ENCODE measurements around the gene TEX2.

The TEX2 gene

GRCh38 chr17:64281962-64282752, 19.1 kb upstream of the TEX2 start:
- Histone ChIP-seq H4K8ac (ENCODE audit: low read length) (no peak overlapping the region), H2AFZ (ENCODE audit: low read depth, low read length) (no peak overlapping the region), H3K4me3 (ENCODE audit: insufficient read depth in 1 of 2, low read depth in 1 of 2, low read length in 2 of 2) (no peak overlapping the region), H3K18ac (ENCODE audit: low read depth in 1 of 2, low read length in 2 of 2) (no peak overlapping the region), H2BK120ac (ENCODE audit: low read depth, low read length) (no peak overlapping the region), H2BK15ac (ENCODE audit: low read depth, poor library complexity, severe bottlenecking) (peak overlapping the region; percentile 37), H3K23ac (ENCODE audit: low read length in 2 of 2) (no peak overlapping the region), H3K14ac (ENCODE audit: low read length in 2 of 2) (no peak overlapping the region), H3K4ac (ENCODE audit: low read depth in 1 of 2, low read length in 2 of 2) (peak overlapping the region in 1 of 2 experiments; percentile 21), H3K9me3 (ENCODE audit: control insufficient read depth, low read length) (no peaks in the 10 kb centered on the region), H2AK5ac (ENCODE audit: low read length, severe bottlenecking) (peak overlapping the region; percentile 26), H3K4me1 (ENCODE audit: control insufficient read depth, insufficient read depth, low read depth, low read length) (no peaks in the 10 kb centered on the region), H3K36me3 (ENCODE audit: control insufficient read depth in 1 of 2, insufficient read depth in 2 of 2, low read depth in 1 of 2, low read length in 2 of 2) (no peaks in the 10 kb centered on the region), H3K79me1 (replicated peaks; ENCODE audit: low read length, poor library complexity, severe bottlenecking) (no peaks in the 10 kb centered on the region), H3K27me3 (ENCODE audit: control insufficient read depth in 1 of 2, insufficient read depth in 1 of 2, low read length in 2 of 2) (no peaks in the 10 kb centered on the region), H2BK5ac (ENCODE audit: low read depth, low read length, poor library complexity, severe bottlenecking) (no peak overlapping the region), H3K9ac (ENCODE audit: low read length) (peak overlapping the region; percentile 6), H4K91ac (ENCODE audit: low read length) (no peak overlapping the region), H3K4me2 (ENCODE audit: low read length, poor library complexity, severe bottlenecking) (no peak overlapping the region), H2BK12ac (ENCODE audit: low read length in 2 of 2) (no peak overlapping the region), H3K27ac (ENCODE audit: low read length, poor library complexity, severe bottlenecking) (no peak overlapping the region)
- peak; percentile 75 for DNase-seq
- 81% methylated on average over 14 of the region's 19 CpGs for WGBS

GRCh38 chr17:64278614-64279013, 15.6 kb upstream of the TEX2 start:
- no peak overlapping the region for H3K23ac ChIP-seq (ENCODE audit: low read length in 2 of 2)
- no peaks in the 10 kb centered on the region for H3K27me3 ChIP-seq (ENCODE audit: control insufficient read depth in 1 of 2, insufficient read depth in 1 of 2, low read length in 2 of 2)
- no peak overlapping the region for H3K9ac ChIP-seq (ENCODE audit: low read length)
- H3K4me3 ChIP-seq (ENCODE audit: insufficient read depth in 1 of 2, low read depth in 1 of 2, low read length in 2 of 2), result no peak overlapping the region
- no peaks in the 10 kb centered on the region for H3K9me3 ChIP-seq (ENCODE audit: control insufficient read depth, low read length)
- no peak overlapping the region for H4K91ac ChIP-seq (ENCODE audit: low read length)
- H3K36me3 ChIP-seq (ENCODE audit: control insufficient read depth in 1 of 2, insufficient read depth in 2 of 2, low read depth in 1 of 2, low read length in 2 of 2), result no peaks in the 10 kb centered on the region
- H2AFZ ChIP-seq (ENCODE audit: low read depth, low read length), result peak overlapping the region; percentile 46
- H2BK120ac ChIP-seq (ENCODE audit: low read depth, low read length), result no peak overlapping the region
- no peak overlapping the region for H2AK5ac ChIP-seq (ENCODE audit: low read length, severe bottlenecking)
- no peak overlapping the region for H3K18ac ChIP-seq (ENCODE audit: low read depth in 1 of 2, low read length in 2 of 2)
- no peak overlapping the region for H2BK15ac ChIP-seq (ENCODE audit: low read depth, poor library complexity, severe bottlenecking)
- no peak overlapping the region for H2BK5ac ChIP-seq (ENCODE audit: low read depth, low read length, poor library complexity, severe bottlenecking)
- no peak overlapping the region for H4K8ac ChIP-seq (ENCODE audit: low read length)
- H3K14ac ChIP-seq (ENCODE audit: low read length in 2 of 2), result no peak overlapping the region
- no peak overlapping the region for H3K4ac ChIP-seq (ENCODE audit: low read depth in 1 of 2, low read length in 2 of 2)
- H3K4me2 ChIP-seq (ENCODE audit: low read length, poor library complexity, severe bottlenecking), result no peak overlapping the region
- H3K4me1 ChIP-seq (ENCODE audit: control insufficient read depth, insufficient read depth, low read depth, low read length), result no peaks in the 10 kb centered on the region
- H2BK12ac ChIP-seq (ENCODE audit: low read length in 2 of 2), result no peak overlapping the region
- 48% methylated on average over 2 of the region's 3 CpGs for WGBS
- no peaks in the 10 kb centered on the region for H3K79me1 ChIP-seq (replicated peaks; ENCODE audit: low read length, poor library complexity, severe bottlenecking)
- peak; percentile 38 for DNase-seq
- no peak overlapping the region for H3K27ac ChIP-seq (ENCODE audit: low read length, poor library complexity, severe bottlenecking)

GRCh38 chr17:64277831-64278562, 14.9 kb upstream of the TEX2 start:
- Histone ChIP-seq H3K4me2 (ENCODE audit: low read length, poor library complexity, severe bottlenecking) (no peak overlapping the region), H2BK5ac (ENCODE audit: low read depth, low read length, poor library complexity, severe bottlenecking) (no peak overlapping the region), H3K36me3 (ENCODE audit: control insufficient read depth in 1 of 2, insufficient read depth in 2 of 2, low read depth in 1 of 2, low read length in 2 of 2) (no peaks in the 10 kb centered on the region), H3K4ac (ENCODE audit: low read depth in 1 of 2, low read length in 2 of 2) (no peak overlapping the region), H4K91ac (ENCODE audit: low read length) (no peak overlapping the region), H3K23ac (ENCODE audit: low read length in 2 of 2) (no peak overlapping the region), H3K18ac (ENCODE audit: low read depth in 1 of 2, low read length in 2 of 2) (no peak overlapping the region), H2BK120ac (ENCODE audit: low read depth, low read length) (no peak overlapping the region), H3K79me1 (replicated peaks; ENCODE audit: low read length, poor library complexity, severe bottlenecking) (no peaks in the 10 kb centered on the region), H3K9ac (ENCODE audit: low read length) (peak overlapping the region; percentile 3), H2AK5ac (ENCODE audit: low read length, severe bottlenecking) (no peak overlapping the region), H4K8ac (ENCODE audit: low read length) (no peak overlapping the region), H2AFZ (ENCODE audit: low read depth, low read length) (no peak overlapping the region), H3K4me1 (ENCODE audit: control insufficient read depth, insufficient read depth, low read depth, low read length) (peaks cover 2% of the 10 kb centered on the region), H3K27me3 (ENCODE audit: control insufficient read depth in 1 of 2, insufficient read depth in 1 of 2, low read length in 2 of 2) (no peaks in the 10 kb centered on the region), H3K14ac (ENCODE audit: low read length in 2 of 2) (no peak overlapping the region), H3K27ac (ENCODE audit: low read length, poor library complexity, severe bottlenecking) (no peak overlapping the region), H2BK12ac (ENCODE audit: low read length in 2 of 2) (no peak overlapping the region), H2BK15ac (ENCODE audit: low read depth, poor library complexity, severe bottlenecking) (no peak overlapping the region), H3K4me3 (ENCODE audit: insufficient read depth in 1 of 2, low read depth in 1 of 2, low read length in 2 of 2) (no peak overlapping the region), H3K9me3 (ENCODE audit: control insufficient read depth, low read length) (no peaks in the 10 kb centered on the region)
- peak; percentile 26 for DNase-seq
- WGBS, result 80% methylated on average over 6 of the region's 7 CpGs

GRCh38 chr17:64276961-64277505, 14.0 kb upstream of the TEX2 start:
- H2AK5ac ChIP-seq (ENCODE audit: low read length, severe bottlenecking), result no peak overlapping the region
- no peak overlapping the region for H4K91ac ChIP-seq (ENCODE audit: low read length)
- DNase-seq, result no peak
- H3K4me3 ChIP-seq (ENCODE audit: insufficient read depth in 1 of 2, low read depth in 1 of 2, low read length in 2 of 2), result no peak overlapping the region
- no peak overlapping the region for H2BK12ac ChIP-seq (ENCODE audit: low read length in 2 of 2)
- H2BK120ac ChIP-seq (ENCODE audit: low read depth, low read length), result no peak overlapping the region
- H3K18ac ChIP-seq (ENCODE audit: low read depth in 1 of 2, low read length in 2 of 2), result no peak overlapping the region
- H3K14ac ChIP-seq (ENCODE audit: low read length in 2 of 2), result no peak overlapping the region
- H3K23ac ChIP-seq (ENCODE audit: low read length in 2 of 2), result no peak overlapping the region
- H3K79me1 ChIP-seq (replicated peaks; ENCODE audit: low read length, poor library complexity, severe bottlenecking), result no peaks in the 10 kb centered on the region
- no peaks in the 10 kb centered on the region for H3K36me3 ChIP-seq (ENCODE audit: control insufficient read depth in 1 of 2, insufficient read depth in 2 of 2, low read depth in 1 of 2, low read length in 2 of 2)
- no peak overlapping the region for H2AFZ ChIP-seq (ENCODE audit: low read depth, low read length)
- peaks cover 2% of the 10 kb centered on the region for H3K4me1 ChIP-seq (ENCODE audit: control insufficient read depth, insufficient read depth, low read depth, low read length)
- 82% methylated on average over 6 of the region's 11 CpGs for WGBS
- no peak overlapping the region for H3K4me2 ChIP-seq (ENCODE audit: low read length, poor library complexity, severe bottlenecking)
- H3K9me3 ChIP-seq (ENCODE audit: control insufficient read depth, low read length), result peaks cover 5% of the 10 kb centered on the region
- no peak overlapping the region for H3K4ac ChIP-seq (ENCODE audit: low read depth in 1 of 2, low read length in 2 of 2)
- H3K9ac ChIP-seq (ENCODE audit: low read length), result no peak overlapping the region
- no peak overlapping the region for H2BK5ac ChIP-seq (ENCODE audit: low read depth, low read length, poor library complexity, severe bottlenecking)
- no peak overlapping the region for H2BK15ac ChIP-seq (ENCODE audit: low read depth, poor library complexity, severe bottlenecking)
- H3K27me3 ChIP-seq (ENCODE audit: control insufficient read depth in 1 of 2, insufficient read depth in 1 of 2, low read length in 2 of 2), result no peaks in the 10 kb centered on the region
- no peak overlapping the region for H3K27ac ChIP-seq (ENCODE audit: low read length, poor library complexity, severe bottlenecking)
- no peak overlapping the region for H4K8ac ChIP-seq (ENCODE audit: low read length)
